ENCODE results near the gene CACNA1C.

GRCh38 chr12:2615665-2616402 lies 563.0 kb downstream of the CACNA1C start:
- TF ChIP-seq, protein P1, sequence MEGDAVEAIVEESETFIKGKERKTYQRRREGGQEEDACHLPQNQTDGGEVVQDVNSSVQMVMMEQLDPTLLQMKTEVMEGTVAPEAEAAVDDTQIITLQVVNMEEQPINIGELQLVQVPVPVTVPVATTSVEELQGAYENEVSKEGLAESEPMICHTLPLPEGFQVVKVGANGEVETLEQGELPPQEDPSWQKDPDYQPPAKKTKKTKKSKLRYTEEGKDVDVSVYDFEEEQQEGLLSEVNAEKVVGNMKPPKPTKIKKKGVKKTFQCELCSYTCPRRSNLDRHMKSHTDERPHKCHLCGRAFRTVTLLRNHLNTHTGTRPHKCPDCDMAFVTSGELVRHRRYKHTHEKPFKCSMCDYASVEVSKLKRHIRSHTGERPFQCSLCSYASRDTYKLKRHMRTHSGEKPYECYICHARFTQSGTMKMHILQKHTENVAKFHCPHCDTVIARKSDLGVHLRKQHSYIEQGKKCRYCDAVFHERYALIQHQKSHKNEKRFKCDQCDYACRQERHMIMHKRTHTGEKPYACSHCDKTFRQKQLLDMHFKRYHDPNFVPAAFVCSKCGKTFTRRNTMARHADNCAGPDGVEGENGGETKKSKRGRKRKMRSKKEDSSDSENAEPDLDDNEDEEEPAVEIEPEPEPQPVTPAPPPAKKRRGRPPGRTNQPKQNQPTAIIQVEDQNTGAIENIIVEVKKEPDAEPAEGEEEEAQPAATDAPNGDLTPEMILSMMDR (IDR thresholded peaks at IDR 0.05), result no peak
- no peak for TF ChIP-seq POLR2A (IDR thresholded peaks at IDR 0.05)
